Esophagus squamous epithelium (tissue), 4 donors: Measurements from ENCODE around the gene PLEKHG2.

Experiments used
- CTCF ChIP-seq, 6 experiments: fragments of 450-650 bp in 4 of 6; fragments of 200-600 bp in 2 of 6; sonication (generic) in 2 of 6; IDR thresholded peaks; one replicate each; pipeline ENCODE4 v1.5.1; 2016 to 2019; ENCODE audit warnings: antibody characterized with exemption in 6 of 6, mild to moderate bottlenecking in 4 of 6, moderate library complexity in 4 of 6
- POLR2A ChIP-seq, 4 donors: fragments of 450-650 bp; IDR thresholded peaks; one replicate each; pipeline ENCODE4 v1.6.1; 2017; ENCODE audit warnings: antibody characterized with exemption in 4 of 4, mild to moderate bottlenecking in 4 of 4, moderate library complexity in 3 of 4

GRCh38 chr19:39411832-39412099 lies 703 bp upstream of the PLEKHG2 start:
- peak; percentile 87 to 100 (median 98) for TF ChIP-seq CTCF (IDR thresholded peaks at IDR 0.05)
- TF ChIP-seq POLR2A (IDR thresholded peaks at IDR 0.05) = no peak
